H9 (cell line): ENCODE measurements around the gene BRSK2. TPM values are rescaled to one million over a fixed set of nuclear protein-coding genes. Genes with fewer than 3 reads are reported as not detected.
A peak's percentile ranks its signal among the peaks of the same experiment; 100 is the strongest.

Experiments used
- DNase-seq: peaks from one replicate; pipeline ENCODE4 v3.0.0-alpha.2; 2017
- H2AFZ ChIP-seq: one replicate; pipeline ENCODE4 v1.6.1; 2013; ENCODE audit warnings: mild to moderate bottlenecking, low read length, control low read depth, moderate library complexity
- H2AK5ac ChIP-seq: 2 replicates; pipeline ENCODE4 v1.6.1; 2013; ENCODE audit warnings: low read length, control low read depth, mixed read lengths; ENCODE audit not compliant: insufficient read length
- H2BK120ac ChIP-seq: one replicate; pipeline ENCODE4 v1.6.1; 2013; ENCODE audit warnings: low read depth, mild to moderate bottlenecking, low read length, control low read depth, inconsistent platforms; ENCODE audit not compliant: poor library complexity, severe bottlenecking
- H2BK12ac ChIP-seq: 2 replicates; pipeline ENCODE4 v1.6.1; 2013; ENCODE audit warnings: low read length, control low read depth, mixed read lengths, low read depth; ENCODE audit not compliant: insufficient read length
- H2BK15ac ChIP-seq: 2 replicates; pipeline ENCODE4 v1.6.1; 2013; ENCODE audit warnings: low read depth, low read length, control low read depth
- H2BK20ac ChIP-seq: one replicate; pipeline ENCODE4 v1.6.1; 2013; ENCODE audit warnings: low read depth, mild to moderate bottlenecking, low read length, control low read depth, inconsistent platforms; ENCODE audit not compliant: poor library complexity, severe bottlenecking
- H2BK5ac ChIP-seq: 2 replicates; pipeline ENCODE4 v1.6.1; 2013; ENCODE audit warnings: low read length, control low read depth, mixed read lengths; ENCODE audit not compliant: insufficient read length
- H3K14ac ChIP-seq: 2 replicates; pipeline ENCODE4 v1.6.1; 2013; ENCODE audit warnings: low read length, control low read depth; ENCODE audit not compliant: insufficient read depth
- H3K18ac ChIP-seq: 2 replicates; pipeline ENCODE4 v1.6.1; 2013; ENCODE audit warnings: low read depth, mild to moderate bottlenecking, mixed read lengths, low read length, control low read depth; ENCODE audit not compliant: insufficient read length
- H3K23ac ChIP-seq: 2 replicates; pipeline ENCODE4 v1.6.1; 2013; ENCODE audit warnings: low read length, control low read depth, mixed read lengths, low read depth; ENCODE audit not compliant: insufficient read length
- H3K23me2 ChIP-seq: 2 replicates; pipeline ENCODE4 v1.6.1; 2013; ENCODE audit warnings: low read depth, mild to moderate bottlenecking, mixed read lengths, low read length, control low read depth; ENCODE audit not compliant: insufficient read length, poor library complexity, severe bottlenecking
- H3K27ac ChIP-seq: 2 replicates; pipeline ENCODE4 v1.5.1; 2013; ENCODE audit warnings: low read length, control low read depth, mixed read lengths, low read depth; ENCODE audit not compliant: insufficient read length
- H3K27me3 ChIP-seq: 2 replicates; pipeline ENCODE4 v1.6.1; 2013; ENCODE audit warnings: low read length, control low read depth, inconsistent platforms; ENCODE audit not compliant: insufficient read depth
- H3K4ac ChIP-seq: 2 replicates; pipeline ENCODE4 v1.6.1; 2013; ENCODE audit warnings: low read depth, mild to moderate bottlenecking, control low read depth, inconsistent platforms, low read length, moderate library complexity
- H3K4me1 ChIP-seq: 2 replicates; pipeline ENCODE4 v1.6.1; 2013; ENCODE audit warnings: low read length, control low read depth, inconsistent platforms; ENCODE audit not compliant: insufficient read depth
- H3K4me2 ChIP-seq: 2 replicates; pipeline ENCODE4 v1.6.1; 2013; ENCODE audit warnings: low read length, control low read depth, mixed read lengths; ENCODE audit not compliant: insufficient read length, insufficient read depth
- H3K56ac ChIP-seq: 2 replicates; pipeline ENCODE4 v1.6.1; 2013; ENCODE audit warnings: low read depth, mild to moderate bottlenecking, mixed read lengths, low read length, control low read depth; ENCODE audit not compliant: insufficient read length
- H3K79me1 ChIP-seq: 2 replicates; pipeline ENCODE4 v1.6.1; 2013; ENCODE audit warnings: low read depth, mild to moderate bottlenecking, moderate library complexity, low read length, control low read depth, inconsistent platforms; ENCODE audit not compliant: insufficient read depth, poor library complexity, severe bottlenecking
- H3K79me2 ChIP-seq: 2 replicates; pipeline ENCODE4 v1.6.1; 2013; ENCODE audit warnings: low read length, control low read depth, inconsistent platforms; ENCODE audit not compliant: insufficient read depth
- H3K9ac ChIP-seq: 2 replicates; pipeline ENCODE4 v1.6.1; 2013; ENCODE audit warnings: low read length, control low read depth, mixed read lengths; ENCODE audit not compliant: insufficient read length; ENCODE audit errors: extremely low read depth
- H3K9me3 ChIP-seq: one replicate; pipeline ENCODE4 v1.6.1; 2013; ENCODE audit warnings: low read depth, low read length, inconsistent platforms; ENCODE audit not compliant: control insufficient read depth
- H3T11ph ChIP-seq: one replicate; pipeline ENCODE4 v1.6.1; 2013; ENCODE audit warnings: mild to moderate bottlenecking, low read length, control low read depth, inconsistent platforms
- H4K20me1 ChIP-seq: one replicate; pipeline ENCODE4 v1.6.1; 2013; ENCODE audit not compliant: control insufficient read depth, insufficient read length, insufficient read depth
- H4K5ac ChIP-seq: 2 replicates; pipeline ENCODE4 v1.6.1; 2013; ENCODE audit warnings: low read depth, mild to moderate bottlenecking, mixed read lengths, low read length, control low read depth; ENCODE audit not compliant: insufficient read length
- H4K8ac ChIP-seq: replicated peaks from 2 replicates; pipeline ENCODE4 v1.6.1; 2013; ENCODE audit warnings: low read length, control low read depth, mixed read lengths, low read depth; ENCODE audit not compliant: insufficient read length
- H4K91ac ChIP-seq: 2 replicates; pipeline ENCODE4 v1.6.1; 2013; ENCODE audit warnings: low read depth, mild to moderate bottlenecking, moderate library complexity, mixed read lengths, low read length, control low read depth; ENCODE audit not compliant: insufficient read length
- H3K27ac Mint-ChIP-seq, 3 experiments: 2 replicates in 2 of 3; 3 replicates in 1 of 3; pipeline ENCODE4 v1.8.0; 2020 to 2021; ENCODE audit warnings: mixed read lengths in 3 of 3, mild to moderate bottlenecking in 1 of 3, moderate library complexity in 1 of 3
- H3K27me3 Mint-ChIP-seq: 2 replicates; pipeline ENCODE4 v1.8.0; 2021; ENCODE audit warnings: low read depth, mild to moderate bottlenecking, moderate library complexity, mixed read lengths
- H3K36me3 Mint-ChIP-seq, 3 experiments: 2 replicates in 2 of 3; 3 replicates in 1 of 3; pipeline ENCODE4 v1.8.0; 2020 to 2021; ENCODE audit warnings: low read depth in 3 of 3, mixed read lengths in 3 of 3; ENCODE audit not compliant: insufficient read depth in 1 of 3
- H3K4me1 Mint-ChIP-seq, 2 experiments: 2 replicates each; pipeline ENCODE4 v1.8.0; 2020; ENCODE audit warnings: mixed read lengths in 2 of 2
- H3K4me3 Mint-ChIP-seq, 2 experiments: 2 replicates in 1 of 2; 3 replicates in 1 of 2; pipeline ENCODE4 v1.8.0; 2020 to 2021; ENCODE audit warnings: mild to moderate bottlenecking in 2 of 2, mixed read lengths in 2 of 2, moderate library complexity in 1 of 2
- H3K9me3 Mint-ChIP-seq, 2 experiments: 2 replicates in 1 of 2; 3 replicates in 1 of 2; pipeline ENCODE4 v1.8.0; 2020; ENCODE audit warnings: mild to moderate bottlenecking in 2 of 2, mixed read lengths in 2 of 2, moderate library complexity in 1 of 2
- CTCF ChIP-seq: fragments of 200-600 bp; sonication (generic); conservative IDR thresholded peaks from 3 replicates; pipeline ENCODE4 v1.8.0; 2021; ENCODE audit warnings: antibody characterized with exemption, mild to moderate bottlenecking
- WGBS: extraction: QIAGEN DNeasy Blood & Tissue Kit; methylation state at CpG from one replicate; pipeline ENCODE4 v1.1.7; 2013; ENCODE audit warnings: missing lambda C conversion rate, low lambda C conversion rate, mixed read lengths; ENCODE audit not compliant: insufficient read length; ENCODE audit errors: extremely low coverage; 5-methylcytosine and 5-hydroxymethylcytosine counted together
- total RNA-seq: library from RNA; stranded (reverse); gene quantifications from 2 replicates; pipeline ENCODE4 v1.2.1, GENCODE V29; 2021

Gene BRSK2
- total RNA-seq, 1 experiment from 2014 or later = 28.4 TPM

DNA sequence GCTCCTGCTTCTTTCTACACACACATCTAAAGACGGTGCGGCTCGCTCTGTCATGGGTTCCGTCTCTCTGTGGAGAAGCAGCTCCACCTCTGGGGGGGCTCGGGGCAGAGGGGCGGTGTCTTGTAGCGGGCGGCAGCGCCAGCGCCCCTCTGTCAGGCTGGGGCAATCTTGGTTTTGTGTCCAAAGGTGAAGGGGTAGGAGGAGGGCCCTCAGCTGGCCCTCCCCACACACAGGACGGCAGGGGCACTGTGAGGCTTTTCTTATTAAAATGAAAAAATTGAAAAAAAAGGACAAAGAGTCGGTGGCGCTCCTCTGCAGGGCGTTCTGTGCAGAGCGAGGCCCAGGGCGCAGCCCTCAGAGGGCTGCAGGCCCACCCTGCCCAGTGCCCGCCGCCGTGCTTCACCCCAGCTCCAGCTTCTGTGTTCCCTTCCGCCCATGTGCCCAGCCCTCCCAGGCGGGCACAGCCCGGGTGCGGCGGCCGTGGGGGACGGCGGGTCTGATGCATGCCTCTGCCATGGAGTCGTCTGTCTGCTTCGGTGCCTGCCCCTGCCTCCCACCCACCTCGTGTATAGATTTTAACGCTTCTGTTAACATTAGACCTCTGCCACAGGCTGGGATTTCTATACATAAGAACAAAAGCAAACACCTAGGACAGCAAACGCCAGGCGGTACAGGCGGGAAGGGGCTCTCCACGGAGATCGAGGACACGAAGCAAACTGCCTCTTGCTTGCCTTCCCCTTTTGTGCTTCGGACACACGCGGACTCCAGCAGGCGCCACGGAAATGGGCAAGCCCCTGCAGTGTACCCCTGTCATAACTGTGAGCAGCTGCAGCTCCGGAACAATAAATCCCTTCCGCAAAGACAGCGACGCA, 72.3 kb downstream of the BRSK2 start:
- Histone ChIP-seq H2BK15ac (no peak overlapping the region), H2BK20ac (no peak overlapping the region), H4K8ac (no peak overlapping the region), H3K27me3 (no peaks in the 10 kb centered on the region), H3K27ac (no peak overlapping the region), H3K9me3 (no peaks in the 10 kb centered on the region), H3K23ac (no peak overlapping the region), H3K79me2 (no peaks in the 10 kb centered on the region), H3K56ac (no peak overlapping the region), H2BK120ac (no peak overlapping the region), H2BK12ac (no peak overlapping the region), H3T11ph (no peak overlapping the region), H3K4ac (no peak overlapping the region), H3K4me1 (no peaks in the 10 kb centered on the region), H3K14ac (no peak overlapping the region), H3K23me2 (no peaks in the 10 kb centered on the region), H2AK5ac (no peak overlapping the region), H4K91ac (no peak overlapping the region), H4K5ac (no peak overlapping the region), H3K18ac (no peak overlapping the region), H3K4me2 (no peak overlapping the region), H4K20me1 (no peaks in the 10 kb centered on the region), H3K9ac (no peak overlapping the region), H3K79me1 (no peaks in the 10 kb centered on the region), H2AFZ (no peak overlapping the region), H2BK5ac (no peak overlapping the region)
- no peak for DNase-seq
- Mint-ChIP-seq H3K4me1 (peaks cover 3 to 14% of the 10 kb centered on the region in 2 experiments; a peak in 3 of 4 replicates), H3K27ac (peak overlapping the region; percentile 47 to 82 (median 74); a peak in 3 of 7 replicates), H3K4me3 (no peak overlapping the region), H3K36me3 (peaks cover 2 to 6% (median 5%) of the 10 kb centered on the region in 3 experiments; a peak in 1 of 7 replicates), H3K27me3 (no peaks in the 10 kb centered on the region; the same call in 1 of the 2 replicates), H3K9me3 (no peaks in the 10 kb centered on the region)
- no peak for TF ChIP-seq CTCF
- no CpG with 5 or more reads among the region's 46 CpGs for WGBS
